GM21576 (cell line): ENCODE data around the gene TMEFF2.
A peak's percentile ranks its signal among the peaks of the same experiment; 100 is the strongest.

Experiments
- ATAC-seq: cut with Tn5 transposase; IDR thresholded peaks from one replicate; pipeline ENCODE4 v1.9.1; 2021; ENCODE audit warnings: mild to moderate bottlenecking, moderate library complexity; ENCODE audit not compliant: unreplicated experiment

TMEFF2 gene

GRCh38 chr2:192023006-192023405, 171.7 kb downstream of the TMEFF2 start:
- ATAC-seq: no peak

DNA sequence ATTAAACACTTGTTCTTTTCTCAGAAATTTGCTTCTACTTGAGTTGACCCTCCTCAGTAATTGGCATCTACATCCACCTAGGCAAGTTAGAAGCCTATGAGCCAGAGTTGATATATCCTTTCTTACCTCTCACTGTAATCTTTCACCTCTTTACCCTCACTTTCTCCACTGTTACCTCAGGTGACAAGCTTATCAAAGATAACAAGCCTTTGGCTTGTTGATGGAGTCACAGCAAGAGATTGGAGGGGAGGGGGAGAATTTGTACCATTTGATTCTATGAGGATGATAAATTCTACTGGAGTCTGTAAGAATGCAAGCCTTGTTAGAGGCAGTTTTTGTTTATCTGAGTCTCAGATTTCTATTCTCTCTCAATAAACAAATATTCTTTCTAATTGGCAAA, 176.9 kb downstream of the TMEFF2 start:
- no peak for ATAC-seq

GRCh38 chr2:192016265-192016664, 178.5 kb downstream of the TMEFF2 start:
- ATAC-seq: no peak

DNA sequence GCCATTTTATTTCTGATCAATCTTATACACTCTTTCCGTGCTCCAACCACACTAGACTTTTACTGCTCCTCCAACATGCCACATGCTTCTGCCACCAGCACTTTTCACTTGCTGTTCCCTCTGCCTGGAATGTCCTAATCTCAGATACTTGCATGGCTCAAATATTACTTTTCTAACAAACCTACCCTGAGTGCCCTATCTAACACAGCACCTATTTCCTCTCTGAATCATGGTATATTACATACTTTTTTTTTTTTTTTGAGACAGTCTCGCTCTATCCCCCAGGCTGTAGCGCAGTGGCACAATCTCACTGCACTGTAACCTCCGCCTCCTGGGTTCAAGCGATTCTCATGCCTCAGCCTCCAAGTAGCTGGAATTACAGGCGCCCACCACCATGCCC, 181.5 kb downstream of the TMEFF2 start:
- no peak for ATAC-seq

DNA sequence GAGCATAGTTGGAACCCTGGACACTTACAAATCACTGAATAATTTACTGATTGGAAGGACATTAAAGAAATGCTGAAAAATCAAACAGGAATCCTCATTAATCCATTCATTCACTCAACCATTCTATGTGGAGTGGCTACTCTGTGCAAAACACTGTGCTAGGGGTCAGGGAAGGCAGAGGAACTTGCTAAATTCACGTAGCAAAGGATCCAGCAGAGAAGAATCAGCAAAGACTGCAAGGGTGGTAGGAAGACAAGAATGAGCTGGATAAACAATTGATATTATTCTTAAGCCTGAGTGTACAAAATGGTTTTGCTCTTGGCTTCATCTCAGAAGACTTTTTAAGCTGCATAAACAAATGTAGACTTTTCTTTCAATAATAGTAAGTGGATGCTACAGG, 183.5 kb downstream of the TMEFF2 start:
- ATAC-seq: no peak

DNA sequence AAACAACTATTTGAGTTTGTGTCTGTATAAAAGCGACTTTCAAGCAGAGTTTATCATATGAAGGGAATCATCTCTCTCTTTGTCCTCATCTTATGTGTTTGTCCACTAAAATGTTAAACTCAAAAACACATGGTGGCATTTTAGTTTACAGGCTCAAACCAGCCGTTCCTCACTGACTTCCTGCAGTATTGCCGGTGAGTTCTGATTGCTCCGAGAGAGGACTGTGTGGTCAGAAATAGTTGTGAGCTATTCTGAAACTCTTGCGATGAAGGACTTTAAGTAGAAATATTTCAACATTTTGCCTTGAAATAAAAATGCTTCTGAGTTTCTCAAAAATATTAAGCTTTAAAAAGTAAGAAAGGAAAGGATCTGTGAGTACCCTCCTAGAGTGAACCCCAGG, 184.7 kb downstream of the TMEFF2 start:
- no peak for ATAC-seq

DNA sequence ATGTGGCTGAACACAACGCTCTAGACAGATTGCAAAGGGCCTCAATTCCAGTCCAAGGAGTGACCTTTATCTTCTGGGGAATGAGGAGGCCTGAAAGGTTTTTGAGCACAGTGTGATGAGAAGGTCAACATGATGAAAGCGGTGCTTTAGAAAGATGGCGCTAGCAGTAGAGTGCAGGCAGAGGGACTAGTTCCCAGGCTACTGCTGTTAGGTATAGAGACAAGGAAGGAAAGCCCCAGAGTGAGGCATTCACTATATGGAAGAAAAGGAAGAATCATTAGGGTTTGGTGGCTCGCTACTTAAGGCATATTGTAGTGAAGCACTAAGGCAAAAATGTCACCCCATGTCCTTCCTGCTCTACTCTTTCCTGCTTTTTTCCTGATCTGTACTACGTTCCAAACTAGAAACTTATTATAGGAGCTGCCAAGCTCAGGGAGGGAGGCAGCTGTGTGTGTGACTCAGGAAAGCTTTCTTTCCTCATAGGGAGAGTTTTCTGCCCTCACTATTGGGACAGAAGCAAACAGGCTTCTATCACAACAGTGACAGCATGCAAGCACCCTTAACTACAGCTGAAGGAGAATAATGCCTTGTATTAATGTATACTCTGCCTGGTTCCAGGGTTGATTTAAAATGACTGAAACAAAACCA, 187.0 kb downstream of the TMEFF2 start:
- no peak for ATAC-seq

- no peak for ATAC-seq
Observed at GRCh38 chr2:192005211-192005610, 189.5 kb downstream of the TMEFF2 start.

- peak; percentile 66 for ATAC-seq
Observed at GRCh38 chr2:192004188-192004963, 190.4 kb downstream of the TMEFF2 start.

- no peak for ATAC-seq
Observed at GRCh38 chr2:192002418-192002817, 192.3 kb downstream of the TMEFF2 start.

- no peak for ATAC-seq
Observed at GRCh38 chr2:192000196-192000980, 194.3 kb downstream of the TMEFF2 start.

- no peak for ATAC-seq
Observed at GRCh38 chr2:191999101-191999841, 195.5 kb downstream of the TMEFF2 start.

GRCh38 chr2:191995285-191995684, 199.4 kb downstream of the TMEFF2 start:
- ATAC-seq: no peak

- ATAC-seq: no peak
Observed at GRCh38 chr2:191994749-191995148, 200.0 kb downstream of the TMEFF2 start.

- no peak for ATAC-seq
Observed at GRCh38 chr2:191991442-191991841, 203.3 kb downstream of the TMEFF2 start.

DNA sequence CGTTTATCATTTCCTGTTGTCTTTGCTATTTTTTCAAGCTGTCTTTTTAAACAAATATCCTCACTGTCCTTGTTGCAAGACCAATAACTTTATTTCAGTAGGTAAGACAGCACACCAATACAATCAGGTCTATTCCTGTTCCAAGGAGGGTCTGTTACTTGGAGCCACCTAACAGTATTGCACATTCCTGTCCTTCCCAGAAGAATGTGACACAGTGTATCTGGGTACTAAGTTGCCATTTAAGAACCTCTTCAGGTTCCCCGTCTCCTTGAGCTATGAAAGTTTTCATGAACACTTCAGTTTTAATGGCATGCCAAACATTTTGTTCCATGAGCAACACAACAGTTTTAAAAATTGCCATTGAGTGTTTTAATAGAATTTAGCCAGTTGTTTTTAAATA, 209.0 kb downstream of the TMEFF2 start:
- no peak for ATAC-seq

DNA sequence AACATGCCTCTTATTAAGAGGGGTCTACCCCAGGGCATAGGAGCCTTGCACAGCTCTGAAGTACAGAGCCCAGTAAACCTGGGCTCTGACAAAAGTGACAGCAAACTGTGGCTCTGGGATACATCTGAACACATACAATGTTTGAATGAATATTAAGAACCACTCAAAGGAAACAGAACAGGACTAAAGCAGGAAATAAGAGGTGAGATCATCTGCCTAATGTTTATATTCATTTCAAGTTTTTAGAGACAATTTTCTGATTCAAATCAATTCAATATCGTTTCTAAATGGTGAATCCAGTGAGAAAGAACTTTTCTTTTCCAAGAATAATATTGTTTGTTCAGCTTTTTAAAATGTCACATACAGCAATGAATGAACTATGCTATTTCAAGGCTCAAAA, 211.1 kb downstream of the TMEFF2 start:
- ATAC-seq: no peak

DNA sequence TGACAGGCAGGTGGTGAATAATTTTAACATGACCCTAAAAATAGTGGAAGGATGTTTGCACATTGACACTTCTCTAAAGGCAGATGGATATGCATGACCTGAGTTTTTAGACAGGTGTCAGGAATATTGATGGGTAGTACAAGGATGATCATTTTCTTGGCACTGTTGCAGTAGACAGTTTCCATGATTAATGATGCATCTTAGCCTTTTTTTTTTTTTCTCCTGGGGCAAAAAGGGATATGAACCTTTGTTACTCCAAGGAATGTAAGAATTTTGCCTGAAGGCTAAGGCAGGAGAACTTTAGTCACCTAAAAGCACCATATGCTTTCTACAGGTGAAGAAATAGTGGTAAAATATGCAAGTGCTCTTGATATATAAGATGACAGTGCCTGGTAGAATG, 211.5 kb downstream of the TMEFF2 start:
- no peak for ATAC-seq

DNA sequence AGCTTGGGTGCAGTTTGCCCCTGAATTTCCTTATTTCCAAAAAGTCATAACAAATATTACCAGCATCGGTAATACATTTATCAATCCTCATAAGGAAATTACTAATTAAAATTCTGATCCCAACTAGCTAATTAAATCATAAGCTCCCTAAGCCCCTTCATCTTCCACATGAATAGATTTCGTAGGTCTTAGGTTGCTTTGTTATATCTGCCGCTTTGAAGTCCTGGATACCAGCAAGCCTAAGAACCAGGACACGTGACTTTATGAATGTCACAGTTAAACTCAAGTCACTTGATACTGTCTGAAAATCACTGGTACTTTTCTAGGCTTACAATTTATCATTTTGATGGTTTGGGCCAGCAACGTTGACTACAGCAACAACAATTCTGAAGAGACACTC, 213.0 kb downstream of the TMEFF2 start:
- ATAC-seq: no peak

DNA sequence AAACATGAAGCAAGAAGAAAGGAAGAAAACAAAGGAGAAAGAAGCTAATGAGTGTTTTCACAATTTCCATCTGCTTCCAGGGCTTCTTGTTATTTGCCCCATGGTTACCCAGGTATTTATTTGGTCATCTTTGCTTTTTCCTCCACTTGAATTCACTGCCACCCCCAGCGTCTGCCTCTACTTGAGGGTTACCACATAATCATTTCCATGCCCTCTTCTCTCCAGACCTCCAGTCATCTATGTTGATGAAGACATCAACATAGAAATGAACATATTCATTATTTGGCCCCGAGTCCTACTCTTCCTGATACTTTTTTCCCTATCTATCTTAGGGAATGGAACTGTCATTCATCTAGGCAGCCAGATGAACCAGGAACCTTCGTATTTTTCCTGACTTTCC, 214.2 kb downstream of the TMEFF2 start:
- no peak for ATAC-seq

DNA sequence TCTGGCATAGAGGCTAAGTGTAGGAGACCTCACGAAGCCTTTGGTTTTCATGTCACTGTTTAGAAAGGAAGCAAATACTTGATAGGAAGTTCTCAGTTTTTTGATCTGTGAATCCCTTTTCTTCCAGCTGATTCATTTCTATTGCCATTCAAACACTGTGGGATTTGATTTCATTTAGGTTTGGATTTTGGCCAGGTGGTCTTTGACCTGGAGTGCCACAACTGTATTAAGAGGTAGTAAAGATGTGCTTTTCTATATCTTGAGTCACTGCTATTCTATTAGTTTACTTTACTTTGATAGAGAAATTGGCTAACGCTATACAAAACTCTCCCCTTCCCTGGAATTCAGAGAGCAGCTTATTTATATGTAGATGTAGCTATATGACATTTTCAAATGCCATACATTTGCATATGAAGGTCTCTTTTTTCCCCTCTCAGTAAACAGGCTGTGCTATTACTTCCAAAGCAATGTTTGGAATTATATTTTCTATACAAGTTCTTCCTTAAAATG, 215.5 kb downstream of the TMEFF2 start:
- no peak for ATAC-seq
